Fibroblast of lung (primary cell): ENCODE data around the gene C1R.

ENCODE experiments used
- CTCF ChIP-seq, 2 donors: IDR thresholded peaks in 1 of 2; conservative IDR thresholded peaks in 1 of 2; 1 replicate in 1 of 2; 2 replicates in 1 of 2; pipeline ENCODE4 v1.5.1; 2011 to 2012; ENCODE audit warnings: low read length in 2 of 2, control low read depth in 1 of 2, inconsistent platforms in 1 of 2, low read depth in 1 of 2, mild to moderate bottlenecking in 1 of 2
- EZH2 ChIP-seq: IDR thresholded peaks from 2 replicates; pipeline ENCODE4 v1.5.1; 2012; ENCODE audit warnings: low read length, control low read depth, mild to moderate bottlenecking; ENCODE audit errors: missing control alignments

GRCh38 chr12:7134396-7135166, 42.3 kb upstream of the C1R start:
- TF ChIP-seq CTCF (conservative IDR thresholded peaks at IDR 0.05 in 1 of 2, IDR thresholded peaks at IDR 0.05 in 1 of 2; ENCODE audit: low read depth in 1 of 2, low read length in 2 of 2) (no peak), EZH2 (no peak)
